Omental fat pad (tissue), 4 donors: ENCODE measurements around the gene MAPKAP1. TPM values are rescaled to one million over a fixed set of nuclear protein-coding genes. Genes with fewer than 3 reads are reported as not detected.

ENCODE experiments used
- ATAC-seq: fragments of 150-250 bp; one replicate; pipeline ENCODE4 v1.9.1; 2016; ENCODE audit warnings: mild to moderate bottlenecking, moderate library complexity; ENCODE audit not compliant: low FRiP score
- DNase-seq: peaks from one replicate; pipeline ENCODE4 v3.0.0-alpha.2; 2019; ENCODE audit warnings: low spot score
- CTCF ChIP-seq, 3 donors: fragments of 450-650 bp; IDR thresholded peaks; one replicate each; pipeline ENCODE4 v1.5.1; 2016 to 2017; ENCODE audit warnings: antibody characterized with exemption in 3 of 3, mild to moderate bottlenecking in 3 of 3, moderate library complexity in 2 of 3
- total RNA-seq, 4 donors: library from RNA; depleted of rRNA; stranded (reverse); fragments of >200 nt; gene quantifications; one replicate each; pipeline ENCODE4 v1.1.0, GENCODE V29; 2016

Gene MAPKAP1
- total RNA-seq, 4 donors from 2014 or later: 60.0 to 78.0 (median 72.9) TPM

- no peak for TF ChIP-seq CTCF (IDR thresholded peaks at IDR 0.05)
- DNase-seq (no peak), ATAC-seq (no peak)
These were observed 277.4 kb downstream of the MAPKAP1 start for GRCh38 chr9:125429476-125430160.

GRCh38 chr9:125428902-125429467 is 278.0 kb downstream of the MAPKAP1 start:
- TF ChIP-seq CTCF (IDR thresholded peaks at IDR 0.05): no peak
- no peak for ATAC-seq
- no peak for DNase-seq

- ATAC-seq (no peak), DNase-seq (no peak)
- TF ChIP-seq CTCF (IDR thresholded peaks at IDR 0.05): no peak
These were observed 278.7 kb downstream of the MAPKAP1 start for GRCh38 chr9:125428060-125428901.

- no peak for TF ChIP-seq CTCF (IDR thresholded peaks at IDR 0.05)
- ATAC-seq (no peak), DNase-seq (no peak)
These were observed 279.5 kb downstream of the MAPKAP1 start for GRCh38 chr9:125427556-125427955.

- ATAC-seq (no peak), DNase-seq (no peak)
- TF ChIP-seq CTCF (IDR thresholded peaks at IDR 0.05): no peak
These were observed 280.1 kb downstream of the MAPKAP1 start for GRCh38 chr9:125426926-125427325.

- TF ChIP-seq CTCF (IDR thresholded peaks at IDR 0.05): no peak
- ATAC-seq: no peak
- no peak for DNase-seq
These were observed 281.0 kb downstream of the MAPKAP1 start for GRCh38 chr9:125425901-125426515.
